KBM-7 (cell line): ENCODE results near the gene C6orf118.
A peak's percentile ranks its signal among the peaks of the same experiment; 100 is the strongest.

ENCODE experiments used
- DNase-seq: peaks from one replicate; pipeline ENCODE4 v3.0.0-alpha.2; 2015
- in situ Hi-C: fragments of 300-500 bp; cut with MboI; formaldehyde crosslinking; loops from 2 replicates; pipeline ENCODE4 v1.14.3; 2020; ENCODE audit warnings: low sequenced_read_pairs, low pct_unique_long_range_greater_than_20kb, mixed read lengths

C6orf118 gene

DNA sequence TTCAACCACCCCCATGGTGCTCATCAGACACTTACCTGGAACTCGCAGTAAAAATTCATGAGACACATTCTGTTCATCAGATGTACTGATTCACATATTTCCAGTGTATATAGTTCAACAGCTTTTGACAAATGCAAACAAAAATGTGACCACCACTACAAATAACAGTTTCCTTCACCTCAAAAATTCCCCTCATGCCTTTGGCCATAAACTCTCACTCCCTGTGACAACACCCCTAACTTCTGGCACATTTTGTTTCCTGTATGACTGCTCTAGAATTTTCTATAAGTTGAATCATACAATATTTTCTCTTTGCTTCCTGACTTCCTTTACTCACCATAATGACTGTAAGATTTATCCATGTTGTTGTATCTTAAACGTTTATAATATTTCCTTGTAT lies 63.7 kb downstream of the C6orf118 start:
- in situ Hi-C loops: no loop called here
- no peak for DNase-seq

DNA sequence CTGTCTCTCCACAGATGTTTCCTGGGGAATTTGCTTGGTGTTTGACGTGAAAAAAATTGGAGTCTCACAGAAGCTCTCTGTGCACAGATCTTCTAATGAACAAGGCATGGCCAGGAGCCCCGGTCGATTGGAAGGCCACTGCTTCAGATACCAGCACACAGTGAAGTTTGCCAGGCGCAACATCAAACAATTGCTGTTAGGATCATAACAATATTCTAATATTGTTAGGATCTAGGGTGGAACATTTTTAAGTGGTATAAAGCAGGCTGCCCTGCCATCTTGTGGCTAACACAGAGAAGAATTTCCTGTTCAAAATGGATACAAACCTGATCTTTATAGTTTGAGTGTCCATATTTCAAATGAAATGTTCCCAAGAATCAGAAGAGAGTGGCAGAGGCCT lies 64.1 kb downstream of the C6orf118 start:
- in situ Hi-C loops: no loop called here
- peak; percentile 0 for DNase-seq

DNA sequence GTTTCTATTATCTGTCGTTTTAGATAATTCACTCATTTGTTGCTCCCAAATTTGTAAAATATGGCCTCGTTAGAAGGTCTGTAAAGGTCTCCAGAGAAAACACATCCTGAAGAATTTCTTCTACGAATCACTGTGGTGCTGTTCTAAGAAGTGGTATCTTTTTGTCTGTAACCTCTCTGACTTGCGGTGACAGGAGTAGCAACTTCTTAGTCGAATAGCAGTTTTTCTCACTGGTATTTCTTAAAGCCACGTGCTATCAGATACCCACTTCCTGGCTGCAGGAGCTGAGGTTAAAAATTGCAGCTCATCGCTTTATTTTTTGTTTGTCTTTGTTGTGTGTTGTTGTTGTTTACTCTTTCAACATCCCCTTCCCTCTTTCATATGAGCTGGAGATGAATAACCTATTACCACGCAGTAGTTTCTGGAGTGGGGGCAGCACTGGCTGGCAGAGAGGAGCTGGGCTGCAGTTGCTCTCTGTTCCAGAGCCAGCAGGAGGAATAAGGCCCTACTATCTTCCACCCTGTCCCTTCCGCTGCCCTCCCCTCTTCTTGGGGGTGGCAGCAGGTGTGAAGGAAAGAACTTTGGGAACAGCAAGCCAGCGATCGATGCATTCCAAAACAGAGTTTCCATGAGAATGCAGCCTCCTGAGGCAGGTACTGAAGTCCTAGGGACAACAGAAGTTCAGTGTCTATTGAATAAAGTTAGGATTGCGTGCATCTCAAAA lies 64.7 kb downstream of the C6orf118 start:
- in situ Hi-C loops: no loop called here
- no peak for DNase-seq

DNA sequence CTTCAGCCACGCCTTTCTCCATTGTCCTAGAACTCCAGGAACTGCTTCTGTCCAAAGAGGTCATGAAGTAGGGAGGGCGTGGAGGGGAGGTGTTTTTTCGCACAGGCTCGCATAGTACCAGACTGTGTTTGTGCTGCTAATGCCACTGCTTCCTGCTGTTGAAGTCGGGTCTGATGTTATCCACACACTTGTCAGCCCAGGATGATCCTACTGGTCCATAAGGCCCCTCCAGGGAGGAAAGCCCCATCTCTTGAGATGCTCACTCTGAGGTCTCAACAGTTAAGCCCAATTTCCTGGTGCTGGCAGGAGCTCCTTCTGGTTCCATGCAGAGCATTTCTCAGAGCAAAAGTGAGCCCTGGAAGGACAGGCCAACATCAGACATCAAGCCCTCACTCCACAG lies 65.6 kb downstream of the C6orf118 start:
- DNase-seq: no peak
- in situ Hi-C loops: no loop called here

DNA sequence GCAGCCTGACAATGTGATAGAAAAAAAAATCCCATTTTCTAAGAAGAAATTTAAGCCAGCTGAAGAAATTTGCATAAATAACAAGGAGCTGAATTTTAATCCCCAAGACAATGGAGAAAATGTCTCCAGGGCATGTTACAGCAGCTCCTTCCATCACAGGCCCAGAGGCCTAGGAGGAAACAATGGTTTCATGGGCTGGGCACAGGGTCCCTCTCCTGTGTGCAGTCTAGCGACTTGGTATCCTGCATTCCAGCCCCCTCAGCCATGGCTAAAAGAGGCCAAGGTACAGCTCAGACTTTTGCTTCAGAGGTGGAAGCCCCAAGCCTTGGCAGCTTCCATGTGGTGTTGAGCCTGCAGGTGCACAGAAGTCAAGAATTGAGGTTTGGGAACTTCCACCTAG lies 73.1 kb downstream of the C6orf118 start:
- in situ Hi-C loops: no loop called here

DNA sequence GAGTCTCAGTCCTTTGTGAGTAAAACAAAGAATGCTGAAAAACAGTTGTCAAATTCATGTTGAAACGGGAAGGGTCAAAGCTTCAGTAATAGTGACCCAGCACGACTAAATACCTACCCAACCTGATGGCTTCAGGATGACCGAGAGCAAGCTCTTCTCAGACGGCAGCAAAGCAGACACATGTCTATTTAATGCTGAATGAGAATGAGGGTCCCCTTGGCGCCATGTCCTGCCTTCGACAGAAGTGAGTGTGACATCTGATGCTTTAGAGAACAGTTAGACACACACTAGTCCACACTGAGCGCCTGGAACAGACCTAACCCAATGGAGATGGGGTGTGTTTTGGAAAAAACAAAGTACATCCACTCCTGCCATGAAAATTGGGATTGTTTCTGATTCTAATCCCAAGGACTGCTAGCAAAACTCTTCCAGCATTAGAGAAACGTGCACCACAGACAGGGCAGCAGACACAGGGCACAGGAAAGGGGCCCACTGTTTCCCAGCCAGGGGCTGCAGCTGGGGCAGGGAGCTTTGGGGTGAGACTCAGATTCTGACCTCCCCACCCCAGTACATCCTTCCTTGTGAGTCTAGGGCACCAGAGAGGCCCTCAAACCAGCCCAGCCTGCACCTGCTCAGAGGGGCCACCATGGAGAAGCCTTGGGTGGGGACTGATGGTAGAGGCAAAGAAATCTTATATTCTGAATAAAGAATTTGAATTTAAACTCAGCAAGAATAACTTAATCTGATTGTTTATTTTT lies 76.5 kb downstream of the C6orf118 start:
- in situ Hi-C loops: no loop called here
- DNase-seq: no peak

More for the DNA sequence above, 73.1 kb downstream of the C6orf118 start:
- DNase-seq: no peak

DNA sequence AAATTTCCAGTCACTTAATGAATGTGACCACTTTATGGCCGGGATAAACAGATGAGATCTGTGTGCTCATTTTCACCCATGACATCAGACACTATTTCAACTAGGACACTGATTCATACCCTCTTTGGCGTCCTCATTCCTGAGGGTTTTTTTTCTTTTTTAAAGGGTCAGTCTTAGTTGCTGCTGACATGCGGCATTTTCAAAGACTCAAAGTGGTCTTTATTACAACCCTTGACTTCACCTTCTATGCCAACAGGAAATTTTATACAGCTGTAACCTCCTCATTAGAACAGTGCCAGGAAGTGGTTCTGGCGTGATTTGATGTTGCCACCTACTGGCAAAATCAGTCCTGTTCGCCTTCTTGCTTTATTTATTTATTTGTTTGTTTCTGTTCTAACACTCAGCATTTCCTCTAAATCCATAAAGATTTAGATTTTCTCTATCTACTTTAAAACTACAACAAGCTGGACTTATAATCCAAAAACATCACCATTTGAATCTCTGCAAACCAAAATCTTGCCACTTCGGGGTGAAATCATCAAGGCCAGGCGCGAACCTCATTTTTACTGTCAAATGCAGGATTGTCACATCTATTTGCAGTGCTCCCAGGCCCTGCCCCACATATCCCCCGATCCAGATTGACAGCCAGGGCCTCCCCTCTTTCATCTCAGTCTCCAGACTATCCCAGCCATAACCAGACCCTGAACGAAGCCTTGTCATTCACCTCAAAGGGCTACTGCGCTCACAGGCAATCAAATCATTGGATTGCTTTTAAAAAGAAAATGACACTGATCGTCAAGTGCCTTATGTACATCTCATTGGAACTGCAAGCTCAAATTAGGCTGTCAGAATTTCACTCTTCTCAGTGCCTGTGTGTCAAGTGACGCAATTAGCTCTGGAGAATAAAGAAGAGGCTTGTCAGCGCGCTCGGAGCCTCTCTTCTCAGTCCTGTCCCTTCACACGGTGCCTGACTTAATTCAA lies 77.5 kb downstream of the C6orf118 start:
- in situ Hi-C loops: no loop called here
- DNase-seq: peak; percentile 17

DNA sequence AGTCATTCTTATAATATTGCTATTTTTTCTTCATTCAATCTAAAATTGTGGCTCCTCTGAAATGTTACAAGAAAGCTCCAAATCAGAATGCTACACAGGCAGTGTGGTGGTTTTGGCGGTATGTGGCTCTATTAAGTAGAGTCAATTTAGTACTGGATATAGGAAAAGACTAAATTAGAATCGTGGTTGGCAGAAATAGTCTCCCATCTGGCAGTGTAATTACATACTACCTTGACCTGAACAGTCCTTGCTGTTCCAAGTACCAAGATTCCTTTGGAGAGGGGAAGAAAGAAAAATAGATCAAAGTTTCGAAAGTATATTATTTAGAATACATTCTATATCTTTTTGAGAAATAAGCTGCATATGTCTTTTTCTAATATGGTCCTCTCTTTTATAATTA lies 78.2 kb downstream of the C6orf118 start:
- in situ Hi-C loops: no loop called here
- no peak for DNase-seq
